Measurements from ENCODE around the gene EXD1. TPM values are rescaled to one million over a fixed set of nuclear protein-coding genes. Genes with fewer than 3 reads are reported as not detected.

EXD1 gene
- total RNA-seq, 2 donors from 2014 or later, result 0.26 TPM; not detected in 1

- Histone ChIP-seq H3K36me3 (ENCODE audit: control insufficient read depth, insufficient read depth, low read length) (no peaks in the 10 kb centered on the region), H3K4me1 (ENCODE audit: control insufficient read depth, insufficient read depth, low read length) (no peaks in the 10 kb centered on the region), H3K9me3 (ENCODE audit: control insufficient read depth, low read length) (no peaks in the 10 kb centered on the region), H3K4me3 (ENCODE audit: low read length) (no peak overlapping the region), H3K9ac (ENCODE audit: extremely low read depth, low read length, poor library complexity, severe bottlenecking) (no peak overlapping the region), H3K27me3 (ENCODE audit: control insufficient read depth, insufficient read depth, low read length, poor library complexity, severe bottlenecking) (no peaks in the 10 kb centered on the region), H3K27ac (ENCODE audit: low read depth, low read length) (no peak overlapping the region)
- no peaks in the 10 kb centered on the region for H3K27me3 Mint-ChIP-seq (ENCODE audit: insufficient read depth)
- peaks cover 6% of the 10 kb centered on the region for H3K9me3 Mint-ChIP-seq
- H3K4me1 Mint-ChIP-seq, result no peaks in the 10 kb centered on the region
- H3K4me3 Mint-ChIP-seq, result no peak overlapping the region
- no peak overlapping the region for H3K27ac Mint-ChIP-seq
- no peak for TF ChIP-seq CTCF (conservative IDR thresholded peaks at IDR 0.05)
- DNase-seq, result no peak
- no peaks in the 10 kb centered on the region for H3K36me3 Mint-ChIP-seq (ENCODE audit: low read depth)
- 94 to 98% methylated on average over 10 to 37 of the region's 37 CpGs for WGBS, 2 experiments (ENCODE audit: insufficient coverage in 1 of 2, insufficient read length in 1 of 2)
Measured at GRCh38 chr15:41151451-41152005, 79.0 kb downstream of the EXD1 start.

GRCh38 chr15:41150279-41150678 lies 80.3 kb downstream of the EXD1 start:
- H3K4me3 ChIP-seq (ENCODE audit: low read length), result no peak overlapping the region
- H3K27ac ChIP-seq (ENCODE audit: low read depth, low read length), result no peak overlapping the region
- Mint-ChIP-seq H3K4me3 (no peak overlapping the region), H3K27ac (no peak overlapping the region), H3K9me3 (peaks cover 6% of the 10 kb centered on the region), H3K4me1 (no peaks in the 10 kb centered on the region), H3K27me3 (ENCODE audit: insufficient read depth) (no peaks in the 10 kb centered on the region), H3K36me3 (ENCODE audit: low read depth) (no peaks in the 10 kb centered on the region)
- TF ChIP-seq CTCF (conservative IDR thresholded peaks at IDR 0.05), result no peak
- no peaks in the 10 kb centered on the region for H3K4me1 ChIP-seq (ENCODE audit: control insufficient read depth, insufficient read depth, low read length)
- 90 to 93% methylated on average over 4 of the region's 4 CpGs for WGBS, 2 experiments (ENCODE audit: insufficient coverage in 1 of 2, insufficient read length in 1 of 2)
- H3K9me3 ChIP-seq (ENCODE audit: control insufficient read depth, low read length), result no peaks in the 10 kb centered on the region
- H3K36me3 ChIP-seq (ENCODE audit: control insufficient read depth, insufficient read depth, low read length), result no peaks in the 10 kb centered on the region
- no peak overlapping the region for H3K9ac ChIP-seq (ENCODE audit: extremely low read depth, low read length, poor library complexity, severe bottlenecking)
- DNase-seq, result no peak
- no peaks in the 10 kb centered on the region for H3K27me3 ChIP-seq (ENCODE audit: control insufficient read depth, insufficient read depth, low read length, poor library complexity, severe bottlenecking)

- Mint-ChIP-seq H3K36me3 (ENCODE audit: low read depth) (no peaks in the 10 kb centered on the region), H3K27ac (no peak overlapping the region), H3K27me3 (ENCODE audit: insufficient read depth) (no peaks in the 10 kb centered on the region), H3K4me3 (no peak overlapping the region), H3K4me1 (no peaks in the 10 kb centered on the region), H3K9me3 (peaks cover 6% of the 10 kb centered on the region)
- Histone ChIP-seq H3K36me3 (ENCODE audit: control insufficient read depth, insufficient read depth, low read length) (no peaks in the 10 kb centered on the region), H3K9ac (ENCODE audit: extremely low read depth, low read length, poor library complexity, severe bottlenecking) (no peak overlapping the region), H3K27me3 (ENCODE audit: control insufficient read depth, insufficient read depth, low read length, poor library complexity, severe bottlenecking) (no peaks in the 10 kb centered on the region), H3K4me1 (ENCODE audit: control insufficient read depth, insufficient read depth, low read length) (no peaks in the 10 kb centered on the region), H3K27ac (ENCODE audit: low read depth, low read length) (no peak overlapping the region), H3K9me3 (ENCODE audit: control insufficient read depth, low read length) (no peaks in the 10 kb centered on the region), H3K4me3 (ENCODE audit: low read length) (no peak overlapping the region)
- no peak for TF ChIP-seq CTCF (conservative IDR thresholded peaks at IDR 0.05)
- DNase-seq, result no peak
- 94 to 99% methylated on average over 2 of the region's 2 CpGs for WGBS, 2 experiments (ENCODE audit: insufficient coverage in 1 of 2, insufficient read length in 1 of 2)
Measured at GRCh38 chr15:41148065-41148464, 82.5 kb downstream of the EXD1 start.
